K562 (cell line): Measurements from ENCODE around the gene TMEM108. TPM values are rescaled to one million over a fixed set of nuclear protein-coding genes. Genes with fewer than 3 reads are reported as not detected.

Experiments
- ATAC-seq: fragments of 200-7000 bp; cut with Tn5 transposase; 3 replicates; pipeline ENCODE4 v1.9.1; 2020; ENCODE audit warnings: moderate library complexity
- BruUV-seq: library from RNA; stranded (reverse); fragments of 400-500 nt; replicated peaks from 2 replicates; lab custom pipeline; 2021; lab: Mats Ljungman, UMichigan
- CTCF ChIA-PET: fragments of 300-600 bp; formaldehyde crosslinking; extraction: SDS; loops from one replicate; lab custom pipeline; 2021; ENCODE audit warnings: low intra/inter-chr PET ratio; lab: Yijun Ruan, JAX
- POLR2A ChIA-PET: fragments of 300-600, 350-650 bp; sonication (Branson Sonifier 250); formaldehyde crosslinking; extraction: SDS; loops from one replicate; lab custom pipeline; 2021; ENCODE audit warnings: antibody characterized with exemption, inconsistent platforms; lab: Yijun Ruan, JAX
- DNase-seq, 4 experiments: peaks; one replicate each; pipeline versions ENCODE4 v3.0.0 to v3.0.0-alpha.2; 2011 to 2018; ENCODE audit warnings: low spot score in 3 of 4, mixed read lengths in 3 of 4; ENCODE audit errors: extremely low read depth in 1 of 4
- FAIRE-seq: peaks from 2 replicates; lab custom pipeline; 2011; peaks lifted over from hg19 to GRCh38; lab: Jason Lieb, UNC
- H2AFZ ChIP-seq: 2 replicates; pipeline ENCODE4 v1.6.0; 2011; ENCODE audit warnings: low read depth, low read length, control low read depth, inconsistent platforms
- H3K27ac ChIP-seq: fragments of 200-600 bp; 3 replicates; pipeline ENCODE4 v1.8.0; 2011; ENCODE audit warnings: low read depth, mild to moderate bottlenecking, control low read depth, inconsistent platforms, low read length, moderate library complexity, mixed read lengths; ENCODE audit errors: extremely low read depth
- H3K27me3 ChIP-seq, 2 experiments: fragments of 300-600 bp in 1 of 2; 2 replicates in 1 of 2; 3 replicates in 1 of 2; pipeline versions ENCODE4 v1.6.0 to v1.8.0; 2011; ENCODE audit warnings: inconsistent platforms in 2 of 2, low read length in 2 of 2, mild to moderate bottlenecking in 1 of 2, mixed read lengths in 1 of 2, moderate library complexity in 1 of 2; ENCODE audit not compliant: control insufficient read depth in 2 of 2, insufficient read depth in 2 of 2
- H3K36me3 ChIP-seq: fragments of 300-600 bp; 3 replicates; pipeline ENCODE4 v1.8.0; 2011; ENCODE audit warnings: mild to moderate bottlenecking, low read length, inconsistent platforms; ENCODE audit not compliant: control insufficient read depth, insufficient read depth
- H3K4me1 ChIP-seq, 2 experiments: fragments of 200-600 bp in 1 of 2; replicated peaks in 1 of 2; 2 replicates in 1 of 2; 3 replicates in 1 of 2; pipeline versions ENCODE4 v1.5.1 to v1.8.0; 2011; ENCODE audit warnings: inconsistent platforms in 2 of 2, low read length in 2 of 2, mild to moderate bottlenecking in 1 of 2, mixed read lengths in 1 of 2, moderate library complexity in 1 of 2; ENCODE audit not compliant: control insufficient read depth in 2 of 2, insufficient read depth in 2 of 2
- H3K4me2 ChIP-seq: 2 replicates; pipeline ENCODE4 v1.6.1; 2011; ENCODE audit warnings: low read length, control low read depth, inconsistent platforms, mixed read lengths; ENCODE audit not compliant: insufficient read depth
- H3K4me3 ChIP-seq: fragments of 200-600 bp; sonication (generic), shearing (Covaris generic); 2 replicates; pipeline ENCODE4 v1.5.1; 2016; ENCODE audit warnings: control low read depth, inconsistent platforms
- H3K79me2 ChIP-seq: fragments of 200-600 bp; 3 replicates; pipeline ENCODE4 v1.8.0; 2011; ENCODE audit warnings: low read length, inconsistent platforms; ENCODE audit not compliant: control insufficient read depth, insufficient read depth
- H3K9ac ChIP-seq, 2 experiments: 2 replicates each; pipeline versions ENCODE4 v1.6.0 to v1.6.1; 2011; ENCODE audit warnings: low read depth in 2 of 2, low read length in 2 of 2, control low read depth in 1 of 2, inconsistent platforms in 1 of 2, mild to moderate bottlenecking in 1 of 2, mixed read lengths in 1 of 2; ENCODE audit not compliant: insufficient read depth in 1 of 2
- H3K9me1 ChIP-seq: one replicate; pipeline ENCODE4 v1.6.0; 2011; ENCODE audit warnings: inconsistent platforms, mild to moderate bottlenecking, low read length, moderate library complexity; ENCODE audit not compliant: control insufficient read depth, insufficient read depth
- H3K9me3 ChIP-seq: replicated peaks from 2 replicates; pipeline ENCODE4 v1.5.1; 2011; ENCODE audit warnings: low read depth, low read length, inconsistent platforms; ENCODE audit not compliant: control insufficient read depth, insufficient read depth
- H4K20me1 ChIP-seq: replicated peaks from 2 replicates; pipeline ENCODE4 v1.6.1; 2011; ENCODE audit warnings: low read length, inconsistent platforms, mixed read lengths; ENCODE audit not compliant: control insufficient read depth, insufficient read depth
- CCAR2 ChIP-seq: fragments of 200-400 bp; formaldehyde crosslinking; IDR thresholded peaks from 2 replicates; pipeline ENCODE4 v1.6.1; 2017; ENCODE audit warnings: mild to moderate bottlenecking, low read depth, low read length
- E4F1 ChIP-seq: fragments of 250-450 bp; sonication (Bioruptor Pico); IDR thresholded peaks from 2 replicates; pipeline ENCODE4 v1.5.0; 2021; ENCODE audit warnings: mild to moderate bottlenecking, borderline replicate concordance
- GTF2A2 ChIP-seq: IDR thresholded peaks from 2 replicates; pipeline ENCODE4 v1.6.1; 2016; ENCODE audit warnings: mild to moderate bottlenecking, missing genetic modification characterization, missing compliant biosample characterization
- KLF16 ChIP-seq: IDR thresholded peaks from 2 replicates; pipeline ENCODE4 v1.6.1; 2016; ENCODE audit warnings: antibody characterized with exemption
- RBM15 ChIP-seq: fragments of 200-400 bp; formaldehyde crosslinking; IDR thresholded peaks from 2 replicates; pipeline ENCODE4 v1.6.1; 2018; ENCODE audit warnings: mild to moderate bottlenecking, low read length, moderate library complexity; ENCODE audit not compliant: insufficient read depth
- TCF7L2 ChIP-seq: fragments of 150-350 bp; IDR thresholded peaks from 2 replicates; pipeline ENCODE4 v1.6.1; 2016; ENCODE audit warnings: low read depth, mild to moderate bottlenecking, low read length, moderate library complexity
- TRIM28 ChIP-seq: fragments of 450-650 bp; IDR thresholded peaks from 2 replicates; pipeline ENCODE4 v1.6.1; 2017
- ZBTB17 ChIP-seq: fragments of 450-650 bp; formaldehyde crosslinking; IDR thresholded peaks from 2 replicates; pipeline ENCODE4 v1.4.0; 2020; ENCODE audit warnings: mild to moderate bottlenecking
- ZNF197 ChIP-seq: fragments of 200-800 bp; sonication (Bioruptor generic); IDR thresholded peaks from 2 replicates; pipeline ENCODE4 v1.6.1; 2016; ENCODE audit warnings: low read depth, missing genetic modification characterization, missing compliant biosample characterization
- WGBS: fragments of 100-300 bp; shearing (Covaris generic); methylation state at CpG from one replicate; pipeline ENCODE4 v1.1.6; 2016; ENCODE audit warnings: low coverage, mixed read lengths; ENCODE audit not compliant: insufficient coverage; ENCODE audit errors: missing lambda C conversion rate; 5-methylcytosine and 5-hydroxymethylcytosine counted together
- in situ Hi-C: fragments of 300-500 bp; cut with MboI; formaldehyde crosslinking; loops from 4 replicates; pipeline ENCODE4 v1.15.0; 2018; ENCODE audit warnings: inconsistent platforms, mixed read lengths
- intact Hi-C: fragments of 100-400 bp; cut with micrococcal nuclease; formaldehyde crosslinking; loops from 2 replicates; pipeline ENCODE4 v1.14.2; 2022
- polyA plus RNA-seq, 8 experiments: library from polyadenylated mRNA; depleted of rRNA in 4 of 8; stranded (reverse) in 5 of 8; unstranded in 3 of 8; fragments of >200 nt; fragmentation: Nextera tagmentation in 2 of 8; fragmentation: Illumina TruSeq in 1 of 8; extraction: Ambion mirVana in 2 of 8; extraction: Trizol in 1 of 8; gene quantifications; 2 replicates each; pipeline versions ENCODE4 v1.2.1 to v1.2.3, GENCODE V29; 2011 to 2014; ENCODE audit warnings: inconsistent platforms in 1 of 8, missing spikeins in 1 of 8
- total RNA-seq, 7 experiments: library from RNA; depleted of rRNA in 6 of 7; stranded (reverse); fragments of >200 nt in 6 of 7; fragmentation: Illumina TruSeq in 2 of 7; extraction: Trizol in 2 of 7; gene quantifications; 2 replicates each; pipeline versions ENCODE4 v1.2.1 to v1.2.3, GENCODE V29; 2011 to 2021; ENCODE audit warnings: low replicate concordance in 1 of 7

TMEM108 gene
- total and polyA plus RNA-seq, 9 of the 15 experiments (the other 6 are each of a cell fraction or from before 2014, with no cell fraction given): 0.65 to 11.1 (median 3.4) TPM

- TF ChIP-seq E4F1 (CRISPR knock-in tag): no peak
Observed at GRCh38 chr3:133269393-133269792, 231.2 kb downstream of the TMEM108 start (continued).

- BruUV-seq: no TSS peak
- Histone ChIP-seq H3K4me2 (no peak overlapping the region), H2AFZ (no peak overlapping the region), H3K27me3 (no peaks in the 10 kb centered on the region), H3K79me2 (no peaks in the 10 kb centered on the region), H3K9me1 (no peaks in the 10 kb centered on the region), H3K9ac (no peak overlapping the region), H3K4me3 (no peak overlapping the region), H4K20me1 (no peaks in the 10 kb centered on the region), H3K27ac (no peak overlapping the region), H3K4me1 (no peaks in the 10 kb centered on the region), H3K36me3 (no peaks in the 10 kb centered on the region), H3K9me3 (no peaks in the 10 kb centered on the region)
- POLR2A ChIA-PET: no interaction called here
- CTCF ChIA-PET: no interaction called here
- 20% methylated on average over 1 of the region's 1 CpG for whole genome bisulfite sequencing
- intact Hi-C loops: loop anchor here (10.0 kb wide), 1 partner anchor 226 kb away; no protein-coding TSS in a partner anchor
- no peak for DNase-seq
- TF ChIP-seq TCF7L2 (no peak), RBM15 (no peak), ZNF197 (no peak), KLF16 (no peak), TRIM28 (no peak), CCAR2 (no peak), ZBTB17 (CRISPR knock-in tag) (no peak), GTF2A2 (tag) (no peak)
- TF ChIP-seq, all 486 proteins: peak for 0
- FAIRE-seq: no peak
- in situ Hi-C loops: no loop called here
- no peak for ATAC-seq
Observed at GRCh38 chr3:133270631-133271030, 232.4 kb downstream of the TMEM108 start.
